KOPT-K1 (cell line): ENCODE data around the gene SLC46A3.
"Not testable (repeated sequence)": the region's sequence is repeated elsewhere in the genome, so short reads cannot be mapped to it uniquely, and the experiment has no call there.

Experiments
- H3K27ac ChIP-seq: fragments of 200-600 bp; sonication (generic); 2 replicates; pipeline ENCODE4 v1.5.1; 2016; ENCODE audit warnings: antibody characterized with exemption, mild to moderate bottlenecking, low read depth, low read length; ENCODE audit not compliant: poor library complexity, severe bottlenecking
- H3K36me3 ChIP-seq: fragments of 200-600 bp; sonication (generic); 2 replicates; pipeline ENCODE4 v1.5.1; 2017; ENCODE audit warnings: antibody characterized with exemption, mild to moderate bottlenecking, low read length, moderate library complexity; ENCODE audit not compliant: insufficient read depth
- H3K9me3 ChIP-seq: fragments of 200-600 bp; sonication (generic); 2 replicates; pipeline ENCODE4 v1.5.1; 2017; ENCODE audit warnings: antibody characterized with exemption, low read length, mild to moderate bottlenecking; ENCODE audit not compliant: insufficient read depth, poor library complexity, severe bottlenecking

Gene SLC46A3

DNA sequence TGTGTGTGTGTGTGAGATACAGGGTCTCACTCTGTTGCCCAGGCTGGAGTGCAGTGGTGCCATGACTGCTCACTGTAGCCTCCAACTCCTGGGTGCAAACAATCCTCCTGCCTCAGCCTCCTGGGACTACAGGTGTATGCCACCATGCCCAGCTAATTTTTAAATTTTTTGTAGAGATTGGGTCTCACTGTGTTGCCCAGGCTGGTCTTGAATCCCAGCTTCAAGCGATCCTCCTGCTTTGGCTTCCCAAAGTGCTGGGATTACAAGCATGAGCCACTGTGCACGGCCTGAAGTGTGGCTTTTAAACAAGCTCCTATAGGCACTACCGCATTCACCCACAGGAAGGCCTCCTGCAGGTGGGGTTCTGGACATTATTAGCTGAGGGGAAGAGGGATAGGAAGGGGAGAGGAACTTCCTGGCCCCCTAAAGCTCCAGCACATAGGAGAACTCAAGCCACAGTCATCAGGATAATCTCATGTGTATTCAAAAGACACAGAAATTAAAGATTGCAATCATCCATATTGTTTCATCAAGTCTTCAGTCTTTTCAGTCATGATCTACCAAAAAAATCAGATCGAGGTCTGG, 24.8 kb upstream of the SLC46A3 start:
- no peaks in the 10 kb centered on the region for H3K36me3 ChIP-seq
- H3K9me3 ChIP-seq, result no peaks in the 10 kb centered on the region
- no peak overlapping the region for H3K27ac ChIP-seq

DNA sequence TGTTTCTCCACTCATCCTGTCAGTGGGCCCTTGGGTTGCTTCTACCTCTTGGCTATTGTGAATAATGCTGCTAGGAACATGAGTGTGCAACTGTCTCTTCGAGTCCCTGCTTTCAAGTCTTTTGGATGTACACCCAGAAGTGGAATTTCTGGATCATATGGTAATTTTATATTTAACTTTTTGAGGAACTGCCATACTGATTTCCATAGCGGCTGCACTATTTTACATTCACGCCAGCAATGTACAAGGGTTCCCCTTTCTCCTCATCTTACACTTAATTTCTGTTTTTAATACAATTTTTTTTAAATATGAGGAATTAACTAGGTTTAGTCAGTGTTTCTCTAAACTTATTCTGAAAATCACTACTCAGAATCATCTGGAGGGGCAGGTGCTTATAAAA, 24.2 kb upstream of the SLC46A3 start:
- Histone ChIP-seq H3K9me3 (no peaks in the 10 kb centered on the region), H3K36me3 (no peaks in the 10 kb centered on the region), H3K27ac (no peak overlapping the region)

DNA sequence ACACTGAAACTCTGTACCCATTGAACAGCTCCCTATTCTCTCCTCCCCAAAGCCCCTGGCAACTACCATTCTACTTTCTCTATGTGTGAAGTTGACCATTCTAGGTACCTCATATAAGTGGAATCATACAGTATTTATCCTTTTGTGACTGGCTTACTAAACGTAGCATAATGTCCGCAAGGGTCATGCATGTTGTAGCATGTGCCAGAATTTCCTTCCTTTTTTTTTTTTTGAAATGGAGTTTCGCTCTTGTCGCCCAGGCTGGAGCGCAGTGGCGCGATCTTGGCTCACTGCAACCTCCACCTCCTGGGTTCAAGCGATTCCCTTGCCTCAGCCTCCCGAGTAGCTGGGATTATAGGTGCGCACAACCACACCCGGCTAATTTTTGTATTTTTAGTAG, 23.7 kb upstream of the SLC46A3 start:
- H3K36me3 ChIP-seq, H3K9me3 ChIP-seq, H3K27ac ChIP-seq: not testable (repeated sequence)

DNA sequence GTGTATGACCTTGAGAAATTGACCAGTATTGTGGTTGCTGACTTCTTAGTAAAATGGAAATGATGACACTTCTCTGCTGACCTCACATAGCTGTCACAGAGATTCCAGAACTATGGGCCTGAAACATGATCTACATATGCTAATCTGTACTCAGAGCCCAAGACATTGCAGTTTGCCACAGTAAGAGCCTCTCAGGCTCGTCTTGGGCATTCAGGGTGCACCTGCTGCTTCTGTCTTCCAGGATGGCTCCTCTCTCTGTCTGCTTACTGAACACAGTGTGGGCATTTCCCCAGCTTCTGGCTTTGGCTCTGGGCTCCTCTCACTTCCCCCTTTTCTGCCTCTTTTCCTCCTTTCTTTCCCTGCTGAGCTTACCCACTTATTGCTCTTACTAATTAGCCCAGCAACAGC, 22.3 kb upstream of the SLC46A3 start:
- no peaks in the 10 kb centered on the region for H3K9me3 ChIP-seq

DNA sequence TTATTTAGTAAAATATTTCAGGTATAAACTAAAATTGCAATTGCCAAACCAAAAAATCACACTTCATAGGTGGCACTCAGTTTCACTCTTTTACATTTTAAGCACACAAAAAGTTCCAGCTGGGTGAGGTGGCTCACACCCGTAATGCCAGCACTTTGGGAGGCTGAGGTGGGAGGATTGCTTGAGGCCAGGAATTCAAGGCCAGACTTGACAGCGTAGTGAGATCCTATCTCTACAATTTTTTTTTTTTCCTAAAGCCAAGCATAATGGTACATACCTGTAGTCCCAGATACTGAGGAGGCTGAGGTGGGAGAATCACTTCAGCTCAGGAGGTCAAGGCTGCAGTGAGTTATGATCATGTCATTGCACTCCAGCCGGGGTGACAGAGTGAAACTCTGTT, 20.6 kb upstream of the SLC46A3 start:
- Histone ChIP-seq H3K9me3 (no peaks in the 10 kb centered on the region), H3K27ac (no peak overlapping the region), H3K36me3 (no peaks in the 10 kb centered on the region)

More for the DNA sequence above, 22.3 kb upstream of the SLC46A3 start:
- Histone ChIP-seq H3K36me3 (no peaks in the 10 kb centered on the region), H3K27ac (no peak overlapping the region)

DNA sequence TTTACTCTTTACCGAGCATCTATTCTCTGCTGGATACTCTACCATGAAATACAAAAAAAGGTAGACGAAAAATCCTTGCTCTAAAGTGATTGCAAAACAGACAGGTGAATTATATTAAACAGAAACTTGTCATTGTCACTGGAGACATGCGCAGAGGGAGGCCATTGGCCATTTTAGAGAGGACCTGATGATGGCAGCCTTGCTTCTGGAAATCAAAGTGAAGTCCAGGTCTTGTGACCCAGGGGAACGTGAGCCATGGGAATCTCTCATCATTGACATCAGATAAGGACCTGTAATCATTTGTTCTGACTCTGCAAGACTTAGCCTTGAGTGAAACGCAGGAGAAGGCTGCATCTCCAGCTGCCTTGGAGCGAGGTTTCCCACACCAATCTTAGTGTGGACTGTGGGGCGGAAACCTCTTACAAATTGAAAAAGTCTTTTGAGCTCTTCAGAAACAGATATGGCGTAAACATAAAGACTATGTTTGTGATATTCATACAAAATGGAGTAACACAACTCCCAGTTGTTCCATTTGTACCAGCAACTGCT, 16.8 kb upstream of the SLC46A3 start:
- Histone ChIP-seq H3K9me3 (no peaks in the 10 kb centered on the region), H3K36me3 (no peaks in the 10 kb centered on the region), H3K27ac (no peak overlapping the region)

DNA sequence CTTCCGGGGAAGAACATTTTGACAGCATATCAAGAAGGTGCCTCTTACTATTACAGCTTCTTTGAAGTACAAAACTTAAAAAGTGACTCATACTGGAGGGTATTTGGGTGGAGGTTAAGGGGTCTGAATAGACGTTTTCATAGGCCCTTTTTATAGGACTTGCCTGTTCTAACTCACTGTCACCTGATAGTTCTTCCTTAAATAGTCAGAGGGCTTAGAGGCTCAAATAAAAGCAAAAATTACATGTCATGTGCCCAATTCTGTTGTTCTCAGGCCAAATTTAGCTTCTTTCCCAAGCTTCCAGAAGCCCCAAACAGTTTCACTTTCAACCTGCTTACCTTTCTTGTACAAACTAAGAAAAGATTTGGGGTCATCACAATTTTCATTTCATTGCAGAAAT, 16.1 kb upstream of the SLC46A3 start:
- no peak overlapping the region for H3K27ac ChIP-seq
- H3K36me3 ChIP-seq, result no peaks in the 10 kb centered on the region
- no peaks in the 10 kb centered on the region for H3K9me3 ChIP-seq

DNA sequence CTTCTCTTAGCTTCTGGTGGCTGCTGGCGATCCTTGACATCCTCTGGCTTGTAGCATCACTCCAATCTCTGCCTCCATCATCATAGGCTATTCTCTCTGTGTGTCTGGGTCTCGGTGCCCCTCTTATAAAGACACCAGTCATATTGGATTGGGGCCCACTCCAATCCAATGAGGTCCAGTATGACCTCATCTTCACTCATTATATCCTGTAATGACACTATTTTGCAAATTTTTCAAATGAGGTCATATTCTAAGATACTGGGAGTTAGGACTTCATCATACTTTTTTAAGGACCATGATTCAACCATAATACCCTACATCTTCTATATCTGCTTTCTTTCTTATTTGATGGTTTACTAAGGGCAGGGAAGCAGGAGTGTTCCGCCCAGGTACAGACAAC, 12.0 kb upstream of the SLC46A3 start:
- no peaks in the 10 kb centered on the region for H3K36me3 ChIP-seq
- H3K27ac ChIP-seq, result no peak overlapping the region

DNA sequence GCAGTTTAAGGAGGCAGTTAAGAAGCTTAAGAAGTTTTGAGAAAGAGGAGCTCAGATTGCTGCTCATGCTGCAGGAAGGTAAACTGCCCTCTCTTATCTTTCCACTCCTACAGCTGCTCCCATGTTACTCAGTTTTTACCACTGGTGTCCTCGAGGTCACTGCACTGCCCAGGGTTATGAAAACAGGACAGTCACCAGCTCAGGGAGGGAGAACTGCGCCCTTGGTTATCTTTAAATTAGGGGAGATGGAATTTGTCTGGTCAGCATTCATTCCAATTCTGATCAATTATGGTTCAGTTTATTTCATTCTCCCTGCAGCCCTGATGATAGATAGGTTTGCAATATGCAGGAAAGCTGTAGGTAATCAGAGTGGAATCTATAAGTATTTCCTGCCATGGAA, 10.8 kb upstream of the SLC46A3 start:
- H3K36me3 ChIP-seq, result no peaks in the 10 kb centered on the region

More for the DNA sequence above, 12.0 kb upstream of the SLC46A3 start:
- H3K9me3 ChIP-seq, result no peaks in the 10 kb centered on the region

DNA sequence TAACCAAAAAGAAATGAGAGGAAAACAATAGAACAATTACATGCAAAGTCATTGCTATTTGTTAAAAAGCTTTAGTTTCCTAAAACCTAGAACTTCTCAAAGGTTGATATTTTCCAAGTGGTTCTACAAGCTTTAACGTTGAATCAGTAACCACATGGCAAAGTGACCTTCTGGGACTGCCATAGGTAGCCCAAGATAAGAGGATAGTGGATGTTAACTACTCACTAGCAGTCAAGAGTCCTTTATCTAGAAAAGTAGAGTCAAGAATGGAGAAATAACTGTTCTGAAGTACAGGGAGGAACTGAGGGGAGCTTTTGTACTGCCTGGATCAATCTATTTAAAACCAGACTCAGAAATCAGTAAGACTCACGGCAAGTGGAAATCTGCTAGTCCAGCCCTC, 9.9 kb upstream of the SLC46A3 start:
- Histone ChIP-seq H3K9me3 (no peaks in the 10 kb centered on the region), H3K27ac (no peak overlapping the region), H3K36me3 (no peaks in the 10 kb centered on the region)

More for the DNA sequence above, 10.8 kb upstream of the SLC46A3 start:
- Histone ChIP-seq H3K9me3 (no peaks in the 10 kb centered on the region), H3K27ac (no peak overlapping the region)

DNA sequence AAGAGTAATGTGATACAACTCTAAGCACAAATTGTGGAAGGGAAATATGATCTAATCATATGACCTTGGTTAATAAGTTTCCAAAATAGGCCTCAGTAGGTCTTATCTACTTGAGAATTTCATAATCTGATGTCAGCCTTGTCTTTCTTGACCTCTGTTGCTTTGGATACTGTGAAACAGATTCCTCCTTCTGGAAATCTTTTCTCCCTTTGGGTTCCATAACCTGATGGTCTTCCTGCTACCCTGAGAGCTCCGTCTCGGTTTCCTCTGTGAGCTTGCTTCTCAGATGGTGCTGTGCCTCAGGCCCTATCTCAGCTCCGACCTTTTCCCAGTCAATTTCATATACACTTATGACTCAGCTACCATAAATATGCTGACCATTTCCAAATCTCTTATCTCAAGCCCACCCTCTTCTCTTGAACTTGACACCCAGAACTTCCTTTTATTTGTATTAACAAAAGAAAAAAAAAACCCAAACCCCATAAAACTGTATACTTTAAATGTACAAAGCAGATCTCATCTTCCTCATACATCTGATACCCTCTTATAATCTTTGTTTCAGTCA, 6.4 kb upstream of the SLC46A3 start:
- H3K36me3 ChIP-seq, result no peaks in the 10 kb centered on the region
- no peak overlapping the region for H3K27ac ChIP-seq
- no peaks in the 10 kb centered on the region for H3K9me3 ChIP-seq

DNA sequence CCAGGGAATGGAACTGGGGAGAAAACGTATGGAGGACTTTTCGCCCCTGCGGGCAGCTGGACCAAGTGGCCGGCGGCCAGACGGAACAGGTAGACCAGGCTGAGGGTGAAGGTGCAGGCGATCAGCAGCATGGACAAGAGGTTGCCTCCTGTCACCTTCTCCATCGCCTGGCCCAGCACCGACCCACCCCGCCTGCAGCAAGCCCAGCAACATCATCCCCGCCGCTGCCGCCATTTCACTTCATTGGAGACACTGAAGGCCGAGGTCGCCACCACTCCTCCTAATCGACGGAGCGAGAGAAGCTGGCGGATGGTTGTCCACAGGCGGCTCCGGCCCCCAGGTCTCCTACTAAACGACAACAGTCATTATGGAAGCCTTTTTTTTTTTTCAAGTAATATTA, 5.0 kb upstream of the SLC46A3 start:
- Histone ChIP-seq H3K36me3 (no peaks in the 10 kb centered on the region), H3K27ac (no peak overlapping the region), H3K9me3 (no peaks in the 10 kb centered on the region)

DNA sequence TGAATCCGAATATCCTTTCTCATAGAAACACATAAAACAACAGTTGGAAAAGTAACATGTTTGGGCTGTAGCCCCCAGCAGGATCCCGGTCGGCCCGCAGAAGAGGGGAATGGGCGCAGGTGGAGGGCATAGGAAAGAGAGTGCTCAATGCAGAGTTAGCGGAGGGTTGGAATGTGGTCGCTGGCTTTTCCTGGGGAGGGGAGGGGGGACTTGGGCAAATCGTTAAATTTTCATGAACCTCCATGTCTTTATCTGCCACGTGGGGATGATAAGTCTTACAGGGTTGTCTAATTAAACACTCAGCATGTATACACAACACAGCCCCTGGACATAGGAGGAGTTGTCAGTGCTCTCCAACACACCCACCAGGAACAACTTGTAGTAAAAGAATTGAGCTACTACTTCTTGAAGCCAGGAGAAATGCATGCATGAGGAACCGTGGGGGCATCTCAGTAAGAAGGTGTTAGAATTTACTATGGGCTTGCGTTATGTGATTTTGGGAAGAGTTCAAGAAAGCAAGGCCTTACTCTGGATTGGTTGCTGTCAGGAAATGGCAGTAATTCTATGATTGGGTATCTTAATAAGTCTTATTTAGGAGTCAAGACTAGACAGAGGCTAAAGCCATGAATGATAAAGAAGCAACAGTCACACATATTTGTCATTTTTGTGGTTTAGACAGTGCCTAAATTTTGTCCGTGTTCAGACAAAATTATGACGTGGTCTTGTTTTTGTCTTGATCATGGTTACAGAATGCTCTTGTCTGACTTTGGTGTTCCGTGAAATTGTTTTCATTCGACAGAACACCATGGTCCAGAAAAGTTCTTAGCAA, 671 bp upstream of the SLC46A3 start:
- H3K36me3 ChIP-seq, result no peaks in the 10 kb centered on the region
- peak overlapping the region; percentile 51 for H3K27ac ChIP-seq
- no peaks in the 10 kb centered on the region for H3K9me3 ChIP-seq

DNA sequence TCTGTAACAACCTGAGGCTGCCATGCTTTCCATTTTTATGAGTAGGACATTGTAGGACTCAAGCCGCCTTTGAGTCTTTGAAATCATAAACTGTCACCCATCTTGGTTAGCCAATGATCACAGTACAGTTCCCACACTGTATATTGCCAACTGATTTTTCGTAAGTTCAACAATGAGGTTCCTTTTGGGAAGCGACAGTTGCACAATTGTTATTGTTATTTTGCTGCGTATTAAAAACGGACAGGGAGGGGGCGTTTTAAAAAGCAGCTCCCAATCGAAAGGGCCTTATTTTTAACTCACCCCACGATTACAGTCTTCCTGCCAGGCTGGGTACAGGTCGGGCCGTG, 601 bp downstream of the SLC46A3 start:
- Histone ChIP-seq H3K9me3 (no peaks in the 10 kb centered on the region), H3K36me3 (no peaks in the 10 kb centered on the region), H3K27ac (peak overlapping the region; percentile 51)

DNA sequence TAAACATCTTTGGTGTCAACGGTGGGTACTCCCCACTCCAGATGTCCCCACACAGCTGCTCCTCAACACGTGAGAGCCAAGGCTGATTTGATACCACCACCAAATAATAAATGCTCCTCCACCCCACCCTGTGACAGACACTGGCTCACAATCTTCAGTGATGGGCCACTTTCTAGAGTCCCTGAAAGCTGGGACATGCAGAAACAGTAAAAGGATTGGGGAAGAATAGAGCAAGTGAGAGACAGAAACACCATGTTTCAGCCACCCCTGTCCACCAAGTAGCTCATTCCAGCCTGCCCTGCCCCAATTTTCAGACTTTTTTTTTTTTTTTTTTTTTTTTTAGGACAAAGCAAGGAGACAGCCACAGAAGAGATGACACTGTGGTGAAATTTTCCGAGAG, 1.6 kb downstream of the SLC46A3 start:
- no peaks in the 10 kb centered on the region for H3K36me3 ChIP-seq
- H3K27ac ChIP-seq, result no peak overlapping the region
- H3K9me3 ChIP-seq, result no peaks in the 10 kb centered on the region
